Caco-2 (cell line): ENCODE data around the gene CCDC82. TPM values are rescaled to one million over a fixed set of nuclear protein-coding genes. Genes with fewer than 3 reads are reported as not detected.

ENCODE experiments used
- BruUV-seq: library from RNA; stranded (reverse); fragments of 400-500 nt; replicated peaks from 2 replicates; lab custom pipeline; 2021; lab: Mats Ljungman, UMichigan
- CTCF ChIA-PET: fragments of 300-600 bp; sonication (Branson Sonifier 250); formaldehyde crosslinking; loops from one replicate; lab custom pipeline; 2022; ENCODE audit warnings: antibody characterized with exemption; lab: Charles Lee
- POLR2A ChIA-PET: fragments of 300-600 bp; sonication (Branson Sonifier 250); formaldehyde crosslinking; loops from one replicate; lab custom pipeline; 2022; ENCODE audit warnings: antibody characterized with exemption; lab: Charles Lee
- DNase-seq, 2 experiments: peaks; one replicate each; pipeline versions ENCODE4 v3.0.0 to v3.0.0-alpha.2; 2020 to 2022
- H3K27me3 ChIP-seq: replicated peaks from 2 replicates; pipeline ENCODE4 v1.6.0; 2011; ENCODE audit warnings: low read length; ENCODE audit not compliant: control insufficient read depth, insufficient read depth
- H3K36me3 ChIP-seq: 2 replicates; pipeline ENCODE4 v1.5.1; 2011; ENCODE audit warnings: low read length; ENCODE audit not compliant: control insufficient read depth, insufficient read depth
- H3K4me1 ChIP-seq: fragments of 250-450 bp; sonication (Bioruptor Pico); 2 replicates; pipeline ENCODE4 v1.5.1; 2020; ENCODE audit warnings: mild to moderate bottlenecking
- H3K4me3 ChIP-seq: 2 replicates; pipeline ENCODE4 v1.5.1; 2011; ENCODE audit warnings: low read depth, mild to moderate bottlenecking, control low read depth, low read length
- H3K9me3 ChIP-seq: fragments of 250-450 bp; sonication (Bioruptor Pico); 2 replicates; pipeline ENCODE4 v1.5.1; 2020; ENCODE audit warnings: mild to moderate bottlenecking, moderate library complexity
- H3K27ac Mint-ChIP-seq: one replicate; pipeline ENCODE4 v1.8.0; 2022; ENCODE audit warnings: mixed read lengths; ENCODE audit not compliant: unreplicated experiment
- H3K27me3 Mint-ChIP-seq: one replicate; pipeline ENCODE4 v1.8.0; 2022; ENCODE audit warnings: mixed read lengths; ENCODE audit not compliant: insufficient read depth, unreplicated experiment
- H3K36me3 Mint-ChIP-seq: one replicate; pipeline ENCODE4 v1.8.0; 2022; ENCODE audit warnings: mild to moderate bottlenecking, mixed read lengths; ENCODE audit not compliant: insufficient read depth, unreplicated experiment
- H3K4me1 Mint-ChIP-seq: one replicate; pipeline ENCODE4 v1.8.0; 2022; ENCODE audit warnings: low read depth, mixed read lengths; ENCODE audit not compliant: unreplicated experiment
- H3K4me3 Mint-ChIP-seq: one replicate; pipeline ENCODE4 v1.8.0; 2022; ENCODE audit warnings: mild to moderate bottlenecking, moderate library complexity, mixed read lengths; ENCODE audit not compliant: unreplicated experiment
- H3K9me3 Mint-ChIP-seq: one replicate; pipeline ENCODE4 v1.8.0; 2022; ENCODE audit warnings: mixed read lengths; ENCODE audit not compliant: unreplicated experiment
- intact Hi-C: fragments of 100-400 bp; cut with micrococcal nuclease; formaldehyde crosslinking; loops from one replicate; pipeline ENCODE4 v1.10.0; 2022; ENCODE audit not compliant: unreplicated experiment
- total RNA-seq: library from RNA; stranded (reverse); gene quantifications from 2 replicates; pipeline ENCODE4 v1.2.3, GENCODE V29; 2022
- TF ChIP-seq, protein P1 (sequence below), 2 experiments: fragments of 200-600 bp in 1 of 2; IDR thresholded peaks; 1 replicate in 1 of 2; 2 replicates in 1 of 2; pipeline versions ENCODE4 v1.5.1 to v1.8.0; 2011 to 2022; ENCODE audit warnings: antibody characterized with exemption in 1 of 2, control low read depth in 1 of 2, inconsistent platforms in 1 of 2, low read depth in 1 of 2, low read length in 1 of 2, mild to moderate bottlenecking in 1 of 2, moderate library complexity in 1 of 2; ENCODE audit not compliant: insufficient read depth in 1 of 2, severe bottlenecking in 1 of 2, unreplicated experiment in 1 of 2

Gene CCDC82
- total RNA-seq, 1 experiment from 2014 or later, result 38.2 TPM

DNA sequence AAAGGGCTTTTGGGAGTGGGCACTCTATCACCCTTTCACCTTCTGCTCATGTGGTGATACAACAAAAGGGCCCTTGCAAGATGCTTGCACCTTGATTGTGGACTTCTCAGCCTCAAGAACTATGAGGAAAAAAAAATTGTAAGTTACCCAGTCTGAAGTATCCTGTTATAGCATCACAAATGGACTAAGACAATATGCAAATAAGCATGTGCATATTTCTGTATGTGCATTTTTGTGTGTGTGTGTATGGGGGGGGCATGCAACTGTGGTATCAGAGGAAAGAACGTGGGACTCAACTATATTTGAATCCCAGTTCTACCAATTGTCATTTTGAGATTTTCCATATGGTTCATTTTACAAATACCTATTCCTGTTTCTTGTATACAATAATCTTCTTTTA is 11.0 kb upstream of the CCDC82 start:
- ChIA-PET POLR2A (no interaction called here), CTCF (no interaction called here)
- peaks cover 14% of the 10 kb centered on the region for H3K9me3 Mint-ChIP-seq
- TF ChIP-seq, protein P1, sequence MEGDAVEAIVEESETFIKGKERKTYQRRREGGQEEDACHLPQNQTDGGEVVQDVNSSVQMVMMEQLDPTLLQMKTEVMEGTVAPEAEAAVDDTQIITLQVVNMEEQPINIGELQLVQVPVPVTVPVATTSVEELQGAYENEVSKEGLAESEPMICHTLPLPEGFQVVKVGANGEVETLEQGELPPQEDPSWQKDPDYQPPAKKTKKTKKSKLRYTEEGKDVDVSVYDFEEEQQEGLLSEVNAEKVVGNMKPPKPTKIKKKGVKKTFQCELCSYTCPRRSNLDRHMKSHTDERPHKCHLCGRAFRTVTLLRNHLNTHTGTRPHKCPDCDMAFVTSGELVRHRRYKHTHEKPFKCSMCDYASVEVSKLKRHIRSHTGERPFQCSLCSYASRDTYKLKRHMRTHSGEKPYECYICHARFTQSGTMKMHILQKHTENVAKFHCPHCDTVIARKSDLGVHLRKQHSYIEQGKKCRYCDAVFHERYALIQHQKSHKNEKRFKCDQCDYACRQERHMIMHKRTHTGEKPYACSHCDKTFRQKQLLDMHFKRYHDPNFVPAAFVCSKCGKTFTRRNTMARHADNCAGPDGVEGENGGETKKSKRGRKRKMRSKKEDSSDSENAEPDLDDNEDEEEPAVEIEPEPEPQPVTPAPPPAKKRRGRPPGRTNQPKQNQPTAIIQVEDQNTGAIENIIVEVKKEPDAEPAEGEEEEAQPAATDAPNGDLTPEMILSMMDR (IDR thresholded peaks at IDR 0.05; ENCODE audit: insufficient read depth in 1 of 2, low read depth in 1 of 2, low read length in 1 of 2, severe bottlenecking in 1 of 2, unreplicated experiment in 1 of 2), result no peak
- H3K27ac Mint-ChIP-seq, result no peak overlapping the region
- no peaks in the 10 kb centered on the region for H3K27me3 Mint-ChIP-seq
- no peak for DNase-seq
- Histone ChIP-seq H3K4me1 (no peaks in the 10 kb centered on the region), H3K27me3 (no peaks in the 10 kb centered on the region), H3K4me3 (no peak overlapping the region), H3K36me3 (no peaks in the 10 kb centered on the region), H3K9me3 (no peaks in the 10 kb centered on the region; the same call in 1 of the 2 replicates)
- peaks cover 4% of the 10 kb centered on the region for H3K36me3 Mint-ChIP-seq
- intact Hi-C loops, result no loop called here
- no peaks in the 10 kb centered on the region for H3K4me1 Mint-ChIP-seq
- no TSS peak for BruUV-seq
- H3K4me3 Mint-ChIP-seq, result no peak overlapping the region

DNA sequence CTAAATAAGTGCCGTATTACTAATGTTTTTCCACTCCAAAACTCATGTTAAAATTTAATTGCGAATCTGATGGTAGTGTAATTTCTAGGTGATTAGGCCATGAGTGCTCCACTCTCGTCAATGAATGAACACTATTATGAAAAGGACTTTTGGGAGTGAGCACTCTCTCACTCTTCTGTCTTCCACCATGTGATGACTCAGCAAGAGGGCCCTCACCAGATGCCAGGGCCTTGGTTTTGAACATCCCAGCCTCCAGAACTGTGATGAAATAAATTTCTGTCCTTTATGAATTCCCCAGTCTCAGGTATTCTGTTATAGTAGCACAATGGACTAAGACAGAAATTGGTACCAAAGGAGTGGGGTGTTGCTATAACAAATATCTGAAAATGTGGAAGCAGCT is 8.2 kb upstream of the CCDC82 start:
- H3K4me1 ChIP-seq, result no peaks in the 10 kb centered on the region
- no peaks in the 10 kb centered on the region for H3K36me3 ChIP-seq
- no peaks in the 10 kb centered on the region for H3K36me3 Mint-ChIP-seq
- no peak overlapping the region for H3K27ac Mint-ChIP-seq
- no peaks in the 10 kb centered on the region for H3K4me1 Mint-ChIP-seq
- no TSS peak for BruUV-seq
- no peaks in the 10 kb centered on the region for H3K9me3 ChIP-seq
- no peaks in the 10 kb centered on the region for H3K27me3 Mint-ChIP-seq
- POLR2A ChIA-PET, result no interaction called here
- H3K4me3 ChIP-seq, result no peak overlapping the region
- H3K4me3 Mint-ChIP-seq, result no peak overlapping the region
- CTCF ChIA-PET, result no interaction called here
- intact Hi-C loops, result no loop called here
- DNase-seq, result no peak
- TF ChIP-seq, protein P1 (IDR thresholded peaks at IDR 0.05; ENCODE audit: insufficient read depth in 1 of 2, low read depth in 1 of 2, low read length in 1 of 2, severe bottlenecking in 1 of 2, unreplicated experiment in 1 of 2), result no peak
- H3K9me3 Mint-ChIP-seq, result no peaks in the 10 kb centered on the region
- H3K27me3 ChIP-seq, result no peaks in the 10 kb centered on the region

DNA sequence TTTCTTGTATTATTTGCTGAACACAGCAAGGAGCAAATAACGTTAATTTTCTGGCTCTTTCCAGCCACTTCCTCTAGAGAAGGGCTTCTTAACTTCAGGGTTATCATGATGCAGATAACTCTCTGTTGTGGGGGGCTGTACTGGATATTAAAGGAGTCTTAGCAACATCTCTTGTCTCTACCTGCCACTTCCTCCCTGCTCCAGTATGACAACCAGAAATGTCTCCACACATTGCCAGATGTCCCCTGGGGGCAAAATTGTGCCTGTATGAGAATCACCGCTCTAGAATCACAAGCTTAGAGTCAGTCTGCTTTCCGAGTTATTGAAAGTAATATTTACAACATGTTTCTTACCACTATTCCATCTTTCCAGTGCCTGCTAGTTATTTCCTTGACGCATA is 6.9 kb upstream of the CCDC82 start:
- Mint-ChIP-seq H3K27me3 (no peaks in the 10 kb centered on the region), H3K4me1 (peaks cover 3% of the 10 kb centered on the region), H3K36me3 (no peaks in the 10 kb centered on the region), H3K4me3 (no peak overlapping the region), H3K27ac (no peak overlapping the region), H3K9me3 (no peaks in the 10 kb centered on the region)
- POLR2A ChIA-PET, result no interaction called here
- BruUV-seq, result no TSS peak
- CTCF ChIA-PET, result interaction anchor here (1.3 to 1.4 kb wide), 2 partner anchors 547 to 560 kb away, joined by 4 read pairs; no protein-coding TSS in a partner anchor
- H3K4me1 ChIP-seq, result peaks cover 8% of the 10 kb centered on the region
- intact Hi-C loops, result no loop called here
- H3K9me3 ChIP-seq, result no peaks in the 10 kb centered on the region
- no peak for DNase-seq
- no peaks in the 10 kb centered on the region for H3K27me3 ChIP-seq
- TF ChIP-seq, protein P1 (IDR thresholded peaks at IDR 0.05; ENCODE audit: insufficient read depth in 1 of 2, low read depth in 1 of 2, low read length in 1 of 2, severe bottlenecking in 1 of 2, unreplicated experiment in 1 of 2), result no peak
- no peaks in the 10 kb centered on the region for H3K36me3 ChIP-seq
- H3K4me3 ChIP-seq, result no peak overlapping the region
